Measurements from ENCODE around the gene TTLL1. TPM values are rescaled to one million over a fixed set of nuclear protein-coding genes. Genes with fewer than 3 reads are reported as not detected.

The TTLL1 gene
- total RNA-seq, 2 donors from 2014 or later, result 1.1 to 4.3 TPM

- Histone ChIP-seq H3K27ac (no peak overlapping the region), H3K27me3 (replicated peaks; ENCODE audit: insufficient read depth) (no peaks in the 10 kb centered on the region), H3K4me3 (no peak overlapping the region), H3K9me3 (no peaks in the 10 kb centered on the region), H3K36me3 (no peaks in the 10 kb centered on the region), H3K4me1 (ENCODE audit: control insufficient read depth in 1 of 2, low read depth in 2 of 2) (peaks cover 55 to 97% of the 10 kb centered on the region in 2 donors)
- ATAC-seq (ENCODE audit: insufficient number of reproducible peaks, low FRiP score, low read depth) (no peak), DNase-seq (ENCODE audit: low spot score) (no peak)
- no peak for TF ChIP-seq CTCF (IDR thresholded peaks at IDR 0.05)
Measured at GRCh38 chr22:43004362-43005035, 84.7 kb downstream of the TTLL1 start.

GRCh38 chr22:43002202-43002586 is 87.0 kb downstream of the TTLL1 start:
- DNase-seq (ENCODE audit: low spot score) (no peak), ATAC-seq (ENCODE audit: insufficient number of reproducible peaks, low FRiP score, low read depth) (no peak)
- Histone ChIP-seq H3K9me3 (no peaks in the 10 kb centered on the region), H3K27me3 (replicated peaks; ENCODE audit: insufficient read depth) (no peaks in the 10 kb centered on the region), H3K4me1 (ENCODE audit: control insufficient read depth in 1 of 2, low read depth in 2 of 2) (peaks cover 58 to 97% of the 10 kb centered on the region in 2 donors), H3K36me3 (no peaks in the 10 kb centered on the region), H3K4me3 (peak overlapping the region; percentile 1), H3K27ac (peak overlapping the region in 1 of 2 donors; percentile 95)
- no peak for TF ChIP-seq CTCF (IDR thresholded peaks at IDR 0.05)

- peak overlapping the region; percentile 34 for H3K4me3 ChIP-seq
- H3K27ac ChIP-seq, result peak overlapping the region; percentile 81 to 95
- TF ChIP-seq CTCF (IDR thresholded peaks at IDR 0.05), result no peak
- DNase-seq (ENCODE audit: low spot score) (no peak), ATAC-seq (ENCODE audit: insufficient number of reproducible peaks, low FRiP score, low read depth) (no peak)
- H3K9me3 ChIP-seq, result no peaks in the 10 kb centered on the region
- no peaks in the 10 kb centered on the region for H3K27me3 ChIP-seq (replicated peaks; ENCODE audit: insufficient read depth)
- H3K36me3 ChIP-seq, result no peaks in the 10 kb centered on the region
- peaks cover 65 to 97% of the 10 kb centered on the region in 2 donors for H3K4me1 ChIP-seq (ENCODE audit: control insufficient read depth in 1 of 2, low read depth in 2 of 2)
Measured at GRCh38 chr22:43001271-43002201, 87.7 kb downstream of the TTLL1 start.

GRCh38 chr22:43000441-43001175 is 88.6 kb downstream of the TTLL1 start:
- Histone ChIP-seq H3K27ac (peak overlapping the region; percentile 81 to 95), H3K4me3 (peak overlapping the region; percentile 34), H3K4me1 (ENCODE audit: control insufficient read depth in 1 of 2, low read depth in 2 of 2) (peaks cover 74 to 97% of the 10 kb centered on the region in 2 donors), H3K9me3 (no peaks in the 10 kb centered on the region), H3K27me3 (replicated peaks; ENCODE audit: insufficient read depth) (no peaks in the 10 kb centered on the region), H3K36me3 (no peaks in the 10 kb centered on the region)
- DNase-seq (ENCODE audit: low spot score), result no peak
- ATAC-seq (ENCODE audit: insufficient number of reproducible peaks, low FRiP score, low read depth), result no peak
- no peak for TF ChIP-seq CTCF (IDR thresholded peaks at IDR 0.05)

Data from thoracic aorta (tissue), 2 donors.